ENCODE data around the gene GDF11.

GDF11 gene

DNA sequence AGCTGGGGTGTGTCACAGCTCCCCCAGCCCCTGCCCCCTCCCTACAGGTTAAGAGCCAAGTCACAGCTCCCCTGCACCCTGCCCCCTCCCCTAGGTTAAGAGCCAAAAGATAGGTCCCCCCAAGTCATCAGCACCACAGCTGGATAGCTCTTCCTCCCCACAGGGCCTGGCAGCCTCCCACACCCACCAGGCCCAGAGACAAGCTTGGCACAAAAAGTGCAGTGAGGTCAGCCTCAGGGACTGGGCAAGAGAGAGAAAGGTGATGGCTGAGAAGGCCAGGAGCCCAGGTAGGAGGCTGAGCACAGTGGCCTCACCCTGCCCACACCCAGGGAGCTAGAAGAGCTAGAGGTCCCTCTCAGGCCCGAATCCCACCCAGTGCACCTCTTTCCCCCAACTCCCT is 44.0 kb upstream of the GDF11 start:
- Histone ChIP-seq H4K20me1 (no peaks in the 10 kb centered on the region), H3K36me3 (no peaks in the 10 kb centered on the region), H3K4me1 (no peaks in the 10 kb centered on the region), H3K9ac (no peak overlapping the region), H3K4me2 (no peak overlapping the region), H3K4me3 (no peak overlapping the region), H3K27ac (no peak overlapping the region), H3K9me3 (no peaks in the 10 kb centered on the region), H3K27me3 (no peaks in the 10 kb centered on the region)
- TF ChIP-seq Cebpa-rat (IDR thresholded peaks at IDR 0.05): no peak

DNA sequence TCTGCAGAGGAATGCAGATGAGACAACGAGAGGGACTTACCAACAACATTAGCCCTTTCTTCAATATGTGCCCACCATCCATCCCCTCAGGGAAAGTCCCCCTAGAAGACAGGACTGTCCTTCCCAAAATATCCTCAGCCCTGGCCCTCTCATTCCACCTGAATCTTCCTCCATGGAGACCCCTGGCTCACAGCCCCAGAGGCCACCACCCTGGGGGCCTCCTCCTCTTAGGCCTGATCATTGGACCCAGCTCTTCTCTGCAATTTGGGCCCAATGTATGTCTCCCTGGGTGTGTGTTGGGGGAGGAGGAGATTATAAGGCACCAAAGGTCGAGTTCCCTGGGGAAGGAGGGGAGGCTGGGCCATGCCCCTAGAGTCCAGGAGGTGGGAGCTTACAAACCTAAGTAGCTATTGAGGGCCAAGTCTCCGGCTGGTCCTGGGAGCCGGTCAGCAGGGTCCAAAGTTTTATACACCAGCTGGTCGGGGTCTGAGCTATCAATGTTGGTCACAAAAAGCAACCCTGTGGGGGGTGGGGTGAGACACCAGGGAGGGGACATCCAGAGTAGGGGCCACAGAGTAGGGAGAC is 43.4 kb upstream of the GDF11 start:
- Histone ChIP-seq H3K27me3 (no peaks in the 10 kb centered on the region), H3K4me3 (no peak overlapping the region), H3K36me3 (no peaks in the 10 kb centered on the region), H4K20me1 (no peaks in the 10 kb centered on the region), H3K9me3 (no peaks in the 10 kb centered on the region), H3K27ac (no peak overlapping the region), H3K4me2 (no peak overlapping the region), H3K9ac (no peak overlapping the region), H3K4me1 (no peaks in the 10 kb centered on the region)
- no peak for TF ChIP-seq Cebpa-rat (IDR thresholded peaks at IDR 0.05)

DNA sequence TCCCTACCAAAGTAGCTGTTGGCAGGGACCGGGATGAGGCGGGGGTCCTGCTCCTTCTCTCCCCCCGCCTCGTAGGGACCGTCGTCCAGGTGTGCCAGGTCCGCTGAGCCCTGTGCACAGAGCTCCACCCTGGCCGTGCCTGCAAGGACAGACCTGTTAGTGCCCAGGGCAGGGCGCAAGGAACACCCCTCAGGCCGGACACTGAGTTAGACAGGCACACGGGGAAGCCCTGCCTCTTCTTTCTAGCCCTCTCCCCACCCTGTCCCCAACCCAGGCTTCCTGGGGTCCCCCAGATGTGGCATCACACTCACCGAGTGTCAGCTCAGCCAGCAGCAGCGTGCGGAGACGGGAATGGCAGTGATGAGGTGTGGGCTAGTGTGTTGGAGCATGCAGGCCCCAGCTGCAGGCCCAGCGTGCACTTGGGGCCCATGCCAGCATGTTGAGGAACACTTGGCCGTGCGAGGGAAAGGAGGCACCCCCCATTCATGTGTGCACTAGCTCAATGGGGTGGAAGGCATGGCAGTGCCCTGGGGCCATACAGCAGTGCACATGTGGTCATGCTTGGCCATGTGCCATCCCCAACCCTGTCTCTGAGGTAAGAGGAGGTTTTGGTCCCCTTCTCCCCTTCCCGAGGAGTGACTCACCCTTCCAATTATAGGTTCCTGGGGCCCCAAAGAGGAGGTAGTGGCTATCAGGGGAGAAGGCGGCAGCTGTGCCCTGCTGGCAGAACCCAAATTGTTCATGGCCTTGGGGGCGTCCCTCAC is 42.5 kb upstream of the GDF11 start:
- Histone ChIP-seq H3K36me3 (no peaks in the 10 kb centered on the region), H3K4me3 (no peak overlapping the region), H3K9me3 (no peaks in the 10 kb centered on the region), H3K4me1 (no peaks in the 10 kb centered on the region), H3K27ac (no peak overlapping the region), H3K4me2 (no peak overlapping the region), H3K9ac (no peak overlapping the region), H4K20me1 (no peaks in the 10 kb centered on the region), H3K27me3 (no peaks in the 10 kb centered on the region)
- TF ChIP-seq Cebpa-rat (IDR thresholded peaks at IDR 0.05): no peak

DNA sequence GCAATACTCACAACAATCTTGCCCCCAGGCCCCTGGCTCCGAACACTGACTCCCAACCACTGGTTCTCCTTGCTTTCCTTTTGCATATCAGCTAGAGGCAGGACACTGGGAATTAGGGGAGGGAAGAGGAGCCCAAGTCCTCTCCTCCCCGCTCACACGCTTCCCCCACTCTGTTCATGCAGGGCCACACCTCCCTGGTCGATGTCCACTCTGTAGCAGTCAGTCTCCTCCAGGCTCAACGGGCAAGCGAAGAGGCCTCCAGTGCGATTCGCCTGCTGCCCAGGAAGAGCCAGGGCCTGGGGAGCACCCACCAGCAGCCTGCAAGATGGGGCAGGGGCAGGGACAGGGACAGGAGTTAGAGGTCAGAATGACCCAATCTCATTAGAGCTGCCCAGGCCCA is 40.1 kb upstream of the GDF11 start:
- Histone ChIP-seq H3K4me3 (no peak overlapping the region), H4K20me1 (no peaks in the 10 kb centered on the region), H3K36me3 (no peaks in the 10 kb centered on the region), H3K9ac (no peak overlapping the region), H3K4me2 (no peak overlapping the region), H3K9me3 (no peaks in the 10 kb centered on the region), H3K27ac (no peak overlapping the region), H3K27me3 (peaks cover 13% of the 10 kb centered on the region), H3K4me1 (peaks cover 17% of the 10 kb centered on the region)
- no peak for TF ChIP-seq Cebpa-rat (IDR thresholded peaks at IDR 0.05)

DNA sequence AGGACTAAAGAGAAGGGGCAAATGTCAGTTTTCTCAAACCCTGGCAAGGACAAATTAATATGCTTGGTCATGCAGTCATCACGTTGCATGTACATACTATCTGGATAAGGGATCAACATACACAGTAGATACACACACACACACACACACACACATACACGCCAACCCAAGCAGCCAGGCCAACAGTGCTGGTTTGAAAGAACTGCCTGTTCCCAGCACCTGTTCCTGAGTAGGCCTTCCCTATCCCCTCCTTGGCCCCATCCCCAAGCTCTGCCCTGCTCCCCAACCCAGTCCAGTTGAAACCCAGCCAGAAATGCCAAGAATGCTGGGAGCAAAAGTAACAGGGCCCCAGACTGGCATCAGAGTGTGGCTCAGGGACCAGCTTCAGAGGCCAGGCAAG is 39.6 kb upstream of the GDF11 start:
- no peak for TF ChIP-seq Cebpa-rat (IDR thresholded peaks at IDR 0.05)
- H3K4me3 ChIP-seq: no peak overlapping the region
- H3K9ac ChIP-seq: no peak overlapping the region
- no peaks in the 10 kb centered on the region for H3K9me3 ChIP-seq
- no peak overlapping the region for H3K4me2 ChIP-seq
- peaks cover 21% of the 10 kb centered on the region for H3K4me1 ChIP-seq
- peaks cover 13% of the 10 kb centered on the region for H3K27me3 ChIP-seq
- no peak overlapping the region for H3K27ac ChIP-seq
- H3K36me3 ChIP-seq: no peaks in the 10 kb centered on the region
- H4K20me1 ChIP-seq: no peaks in the 10 kb centered on the region

DNA sequence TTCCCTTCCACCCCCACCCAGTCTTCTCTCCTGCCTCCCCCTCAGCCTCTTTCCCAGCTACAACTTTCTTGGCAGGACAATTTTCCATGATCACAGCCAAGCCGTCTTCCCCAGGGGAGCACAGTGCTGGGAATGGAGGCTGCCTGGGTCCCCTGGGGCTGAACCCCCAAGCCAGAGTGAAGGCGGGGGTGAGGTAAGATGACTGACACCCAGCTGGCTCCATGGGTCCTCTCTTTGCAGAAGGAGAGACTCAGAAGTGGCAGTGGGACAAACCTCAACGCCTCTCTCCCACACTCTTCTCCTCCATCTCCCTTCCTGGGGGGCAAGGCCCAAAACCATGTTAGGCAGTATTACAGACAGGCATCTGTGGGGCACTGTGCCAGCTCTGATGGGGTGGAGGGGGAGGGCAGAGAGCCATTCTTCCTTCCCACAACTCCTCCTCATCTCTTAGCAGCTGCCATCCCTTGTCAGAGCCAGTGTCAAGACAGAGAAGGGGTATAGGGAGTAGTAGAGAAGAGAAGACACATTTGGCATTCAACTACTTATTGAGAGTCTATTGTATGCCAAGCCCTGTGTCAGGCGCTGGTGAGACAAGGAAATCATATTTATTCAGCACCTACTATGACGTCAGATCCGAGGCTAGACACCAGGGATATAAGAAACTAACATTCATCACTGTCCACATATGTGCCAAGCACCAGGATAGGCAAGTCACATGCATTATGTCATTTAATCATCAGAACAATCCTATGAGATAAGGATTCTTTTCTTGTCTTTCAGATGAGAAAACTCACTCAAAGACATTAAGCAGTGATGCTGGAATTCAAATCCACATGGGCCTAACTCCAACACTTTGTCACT is 38.8 kb upstream of the GDF11 start:
- no peak for TF ChIP-seq Cebpa-rat (IDR thresholded peaks at IDR 0.05)
- H3K4me3 ChIP-seq: no peak overlapping the region
- no peak overlapping the region for H3K4me2 ChIP-seq
- peaks cover 19% of the 10 kb centered on the region for H3K27me3 ChIP-seq
- no peak overlapping the region for H3K9ac ChIP-seq
- no peaks in the 10 kb centered on the region for H4K20me1 ChIP-seq
- no peaks in the 10 kb centered on the region for H3K9me3 ChIP-seq
- no peaks in the 10 kb centered on the region for H3K36me3 ChIP-seq
- peaks cover 29% of the 10 kb centered on the region for H3K4me1 ChIP-seq
- H3K27ac ChIP-seq: no peak overlapping the region

DNA sequence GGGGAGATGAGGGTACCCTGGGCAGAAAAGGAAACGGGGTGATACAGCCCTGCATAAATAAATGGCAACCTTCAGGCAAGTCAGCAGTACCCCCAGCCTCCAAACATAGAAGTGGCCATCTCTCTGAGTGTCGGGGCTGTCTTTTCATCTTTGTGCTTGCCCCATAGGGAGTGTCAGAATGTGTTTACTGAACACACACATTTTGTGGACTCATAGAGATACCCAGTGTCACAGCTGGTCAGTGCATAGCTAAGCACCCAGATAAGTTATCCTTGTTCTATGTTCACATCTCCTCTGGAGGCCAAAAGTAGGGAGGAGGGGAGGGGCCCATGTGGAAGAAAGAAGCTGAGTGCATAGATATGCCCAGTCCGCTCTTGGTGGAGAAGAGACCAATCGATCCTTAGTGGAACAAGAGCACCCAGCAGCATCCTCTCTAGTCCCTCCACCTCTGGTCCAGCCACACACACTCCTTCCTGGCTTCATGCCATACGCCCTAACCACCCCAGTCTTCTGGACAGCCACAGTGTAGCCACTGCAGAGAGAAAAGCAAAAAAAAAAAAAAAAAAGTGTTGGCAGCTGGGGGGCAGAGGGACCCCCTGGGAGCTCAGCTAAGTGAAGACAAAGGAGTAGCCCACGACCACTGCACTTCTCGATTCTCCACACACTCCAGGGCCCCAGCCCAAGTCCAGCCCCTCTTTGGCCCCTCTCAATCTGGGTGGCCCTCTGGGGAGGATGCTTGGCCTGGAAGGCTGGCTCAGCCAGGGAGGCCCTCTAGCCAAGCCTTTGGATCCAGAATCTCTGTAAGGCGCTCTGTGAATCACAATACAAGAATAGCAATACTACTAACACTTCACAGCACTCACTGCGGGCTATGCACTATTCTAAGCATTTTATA is 37.9 kb upstream of the GDF11 start:
- no peak for TF ChIP-seq Cebpa-rat (IDR thresholded peaks at IDR 0.05)
- Histone ChIP-seq H3K4me2 (no peak overlapping the region), H3K27ac (no peak overlapping the region)

DNA sequence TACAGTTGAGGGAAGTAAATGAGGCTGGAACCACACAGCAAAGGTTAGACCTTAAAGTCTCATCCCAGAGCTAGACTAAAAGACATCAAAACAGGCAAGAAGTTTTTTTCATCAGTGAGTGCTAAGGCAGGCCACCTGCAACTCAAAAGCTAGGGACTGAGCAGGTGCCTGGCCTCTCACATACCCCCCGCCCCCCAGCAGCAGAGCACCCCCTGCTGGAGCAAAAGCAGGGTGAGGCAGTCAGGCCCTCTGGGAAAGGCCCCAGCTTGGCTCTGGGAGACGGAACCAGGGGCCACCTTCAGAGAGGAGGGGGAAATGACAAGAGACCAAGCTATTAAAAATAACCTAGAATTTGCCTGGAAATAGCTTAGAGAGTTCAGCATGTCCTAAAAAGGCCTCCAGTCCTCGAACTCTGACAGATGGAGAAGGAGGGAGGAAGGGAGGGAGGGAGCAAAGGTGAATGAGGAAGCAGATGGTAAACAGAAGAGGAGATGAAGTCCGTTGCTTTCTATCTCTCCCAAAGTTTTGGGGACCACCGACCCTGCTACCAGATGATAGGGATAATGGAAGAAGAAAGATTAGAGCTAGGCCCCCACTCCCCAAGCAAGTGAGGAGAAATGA is 37.0 kb upstream of the GDF11 start:
- Histone ChIP-seq H3K27ac (no peak overlapping the region), H3K4me3 (no peak overlapping the region), H4K20me1 (no peaks in the 10 kb centered on the region), H3K27me3 (peaks cover 23% of the 10 kb centered on the region), H3K9me3 (no peaks in the 10 kb centered on the region), H3K4me2 (no peak overlapping the region; the same call in 1 of the 2 replicates), H3K9ac (no peak overlapping the region), H3K36me3 (no peaks in the 10 kb centered on the region), H3K4me1 (peaks cover 37% of the 10 kb centered on the region)
- TF ChIP-seq Cebpa-rat (IDR thresholded peaks at IDR 0.05): no peak

More for the DNA sequence above, 37.9 kb upstream of the GDF11 start:
- no peaks in the 10 kb centered on the region for H3K36me3 ChIP-seq
- H4K20me1 ChIP-seq: no peaks in the 10 kb centered on the region
- H3K9me3 ChIP-seq: no peaks in the 10 kb centered on the region
- H3K4me3 ChIP-seq: no peak overlapping the region
- H3K4me1 ChIP-seq: peaks cover 37% of the 10 kb centered on the region
- peaks cover 23% of the 10 kb centered on the region for H3K27me3 ChIP-seq
- H3K9ac ChIP-seq: no peak overlapping the region
